Erythroblast (primary cell): ENCODE measurements around the gene ARMC7.

Experiments
- GATA1 ChIP-seq: IDR thresholded peaks from 2 replicates; pipeline ENCODE4 v1.6.1; 2011; ENCODE audit warnings: low read depth, mild to moderate bottlenecking, control low read depth, low read length, moderate library complexity
- POLR2A ChIP-seq: IDR thresholded peaks from 2 replicates; pipeline ENCODE4 v1.6.1; 2011; ENCODE audit warnings: mild to moderate bottlenecking, low read length

GRCh38 chr17:75069783-75070182, 40.0 kb upstream of the ARMC7 start:
- no peak for TF ChIP-seq POLR2A
- TF ChIP-seq GATA1: no peak
